ENCODE results near the gene VCPKMT.

DNA sequence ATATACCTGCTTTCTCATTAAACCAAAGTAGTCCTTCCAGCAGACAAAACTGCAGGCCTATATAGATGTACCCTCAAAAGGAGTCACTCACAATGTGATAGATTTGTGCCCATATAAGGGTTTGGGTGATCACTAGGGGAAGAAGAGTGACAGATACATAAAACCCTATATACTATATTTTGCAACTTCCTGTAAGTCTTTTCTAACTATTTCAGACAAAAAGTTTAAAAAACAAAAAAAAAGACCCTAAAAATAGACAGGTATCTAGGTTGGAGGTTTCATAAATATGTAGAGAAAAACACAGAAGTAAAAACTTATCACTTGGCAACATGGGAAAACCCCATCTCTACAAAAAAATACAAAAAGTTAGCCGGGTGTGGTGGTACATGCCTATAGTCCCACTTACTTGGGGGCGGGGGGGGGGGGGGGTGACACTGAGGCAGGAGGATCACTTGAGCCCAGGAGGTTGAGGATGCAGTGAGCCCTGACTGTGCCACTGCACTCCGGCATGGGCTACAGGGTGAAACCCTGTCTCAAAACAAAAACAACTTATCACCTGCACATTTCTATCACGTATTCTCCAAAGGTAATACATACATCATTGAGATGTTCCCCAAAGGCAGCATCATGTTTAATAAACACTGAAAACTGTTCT is 2.9 kb downstream of the VCPKMT start:
- TF ChIP-seq CTCF (conservative IDR thresholded peaks at IDR 0.05; ENCODE audit: low read depth, low read length) (no peak), EZH2phosphoT487 (IDR thresholded peaks at IDR 0.05; ENCODE audit: borderline replicate concordance, low read length) (no peak)

All from PC-3 (cell line).